DMS153 (cell line): ENCODE data around the gene MTHFD2L.
A peak's percentile ranks its signal among the peaks of the same experiment; 100 is the strongest.

Experiments used
- DNase-seq: peaks from one replicate; lab custom pipeline; 2025; lab: John Stamatoyannopoulos, UW

MTHFD2L gene

GRCh38 chr4:74307170-74307569 is 149.3 kb downstream of the MTHFD2L start:
- DNase-seq: no peak

- DNase-seq: no peak
Measured at GRCh38 chr4:74308215-74308614, 150.3 kb downstream of the MTHFD2L start, which contains the start of gene EPGN. EPGN (plus strand) TSS chr4:74308470; CDS start chr4:74308534, 64 bp downstream.

DNA sequence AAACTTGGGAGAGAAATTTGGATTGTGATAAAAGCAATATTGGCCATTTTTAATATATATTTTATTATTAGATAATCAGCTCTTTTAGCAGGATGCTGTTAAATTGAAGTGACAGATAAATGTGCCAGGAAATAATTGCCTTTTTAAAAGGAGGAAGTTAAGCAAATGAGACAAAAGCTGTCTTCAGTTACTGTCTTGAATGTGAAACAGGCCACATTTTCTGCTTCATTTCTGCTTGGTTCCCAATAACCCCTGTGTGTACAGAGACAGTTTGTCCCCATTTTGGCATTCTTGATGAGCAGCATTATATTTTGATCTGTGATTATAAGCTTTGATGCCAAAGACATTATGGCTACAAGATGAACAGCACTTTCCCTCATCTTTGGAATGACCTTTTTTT is 151.3 kb downstream of the MTHFD2L start:
- DNase-seq: no peak

DNA sequence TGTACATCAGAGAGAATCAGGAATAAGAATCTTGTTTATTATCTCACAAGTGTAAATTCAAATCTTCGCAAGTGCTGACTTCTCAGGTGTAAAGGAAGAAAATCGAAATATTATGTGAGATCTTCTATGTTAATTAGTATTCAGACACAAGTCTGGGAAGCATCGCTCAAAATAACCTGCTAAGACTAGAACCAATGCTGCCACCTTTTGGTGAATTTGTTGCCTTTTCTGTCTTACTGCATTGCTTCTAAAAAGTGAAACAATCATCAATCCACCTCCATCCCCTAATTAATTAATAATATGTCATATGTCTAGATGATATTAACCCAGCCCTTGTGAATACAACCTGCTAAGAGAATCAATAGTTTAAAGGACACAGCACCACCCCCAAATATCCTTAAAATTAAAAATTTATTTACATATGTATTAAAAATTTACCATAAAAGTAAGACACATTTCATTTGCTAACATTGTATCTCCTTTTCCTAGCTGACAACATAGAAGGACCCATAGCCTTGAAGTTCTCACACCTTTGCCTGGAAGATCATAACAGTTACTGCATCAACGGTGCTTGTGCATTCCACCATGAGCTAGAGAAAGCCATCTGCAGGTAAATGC is 153.9 kb downstream of the MTHFD2L start:
- peak; percentile 38 for DNase-seq

DNA sequence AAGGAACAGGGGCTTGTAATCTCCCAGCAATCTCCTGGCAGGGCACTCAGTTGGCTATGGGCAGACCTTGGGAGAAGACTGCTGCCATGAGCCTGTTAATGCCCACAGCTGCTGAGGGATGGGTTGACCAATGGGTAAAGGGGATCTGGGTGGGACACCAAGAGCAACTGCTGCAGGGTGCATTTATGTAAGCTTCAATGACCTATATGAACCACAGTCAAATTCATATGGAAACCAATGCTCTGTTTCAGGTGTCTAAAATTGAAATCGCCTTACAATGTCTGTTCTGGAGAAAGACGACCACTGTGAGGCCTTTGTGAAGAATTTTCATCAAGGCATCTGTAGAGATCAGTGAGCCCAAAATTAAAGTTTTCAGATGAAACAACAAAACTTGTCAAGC is 156.4 kb downstream of the MTHFD2L start:
- no peak for DNase-seq

- DNase-seq: no peak
Measured at GRCh38 chr4:74314944-74315343, 157.0 kb downstream of the MTHFD2L start.

- DNase-seq: no peak
Measured at GRCh38 chr4:74315376-74315775, 157.5 kb downstream of the MTHFD2L start.

GRCh38 chr4:74316397-74316796 is 158.5 kb downstream of the MTHFD2L start:
- DNase-seq: no peak

- DNase-seq: no peak
Measured at GRCh38 chr4:74317616-74318246, 159.8 kb downstream of the MTHFD2L start.

DNA sequence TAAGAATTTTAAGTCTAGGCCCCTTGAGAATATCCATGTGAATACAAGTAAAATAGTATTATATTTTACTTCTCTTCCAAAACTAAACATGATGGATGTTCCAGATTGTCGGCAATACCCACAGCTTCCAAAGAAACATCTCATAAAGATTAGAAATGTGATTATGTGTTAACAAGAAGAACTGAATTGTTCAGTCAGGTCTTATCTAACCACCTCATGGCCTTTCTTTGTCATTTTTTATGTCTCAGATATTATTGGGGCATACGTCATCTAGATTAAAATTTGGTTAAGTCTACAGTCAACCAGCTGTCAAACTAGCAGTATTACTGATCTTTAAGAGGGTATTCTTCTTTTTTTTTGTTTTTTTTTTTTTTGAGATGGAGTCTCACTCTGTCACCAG is 160.4 kb downstream of the MTHFD2L start:
- no peak for DNase-seq

- no peak for DNase-seq
Measured at GRCh38 chr4:74319470-74319869, 161.6 kb downstream of the MTHFD2L start.

- peak; percentile 45 for DNase-seq
Measured at GRCh38 chr4:74320559-74321118, 162.7 kb downstream of the MTHFD2L start.

GRCh38 chr4:74322301-74322700 is 164.4 kb downstream of the MTHFD2L start:
- DNase-seq: no peak

- no peak for DNase-seq
Measured at GRCh38 chr4:74323663-74324062, 165.7 kb downstream of the MTHFD2L start.

DNA sequence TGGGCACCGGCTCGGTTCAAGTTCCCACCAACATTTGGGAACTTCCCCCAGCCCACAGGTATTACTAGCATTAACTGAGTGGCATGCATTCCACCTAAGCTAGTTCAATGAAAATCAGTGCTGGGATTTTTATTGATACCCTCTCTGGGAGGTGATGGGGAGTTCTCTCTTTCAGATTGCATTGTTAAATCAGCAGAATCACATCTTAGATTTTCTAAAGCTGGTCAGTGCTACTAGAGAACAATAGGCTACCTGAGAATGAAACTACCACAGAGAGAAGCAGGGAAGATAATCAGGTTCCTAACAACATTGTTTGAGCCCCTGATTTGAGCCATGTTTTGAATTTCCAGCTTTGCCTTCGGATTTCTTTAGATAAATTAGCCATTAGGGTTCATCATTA is 166.3 kb downstream of the MTHFD2L start:
- DNase-seq: no peak

DNA sequence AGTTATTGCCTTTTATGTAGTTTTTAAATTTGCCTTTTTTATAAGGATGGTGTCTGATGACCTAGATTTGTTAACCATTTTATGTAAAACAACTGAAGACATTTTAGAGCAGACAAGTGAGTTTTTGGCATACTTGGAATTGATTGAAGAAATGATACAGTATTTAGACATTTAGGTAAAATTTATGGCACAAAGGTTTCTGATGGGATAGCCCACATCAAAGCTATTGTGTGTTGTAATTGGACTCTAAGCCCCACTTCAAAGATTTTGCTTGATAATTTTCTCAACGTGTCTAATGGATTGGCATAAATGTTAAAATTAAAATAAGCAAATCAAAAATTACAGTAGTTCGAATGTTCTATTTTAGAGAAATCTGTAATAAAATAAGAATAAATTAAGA is 168.0 kb downstream of the MTHFD2L start:
- DNase-seq: no peak

GRCh38 chr4:74327762-74328161 is 169.8 kb downstream of the MTHFD2L start:
- DNase-seq: no peak

- no peak for DNase-seq
Measured at GRCh38 chr4:74328501-74328900, 170.6 kb downstream of the MTHFD2L start.

GRCh38 chr4:74329307-74329706 is 171.4 kb downstream of the MTHFD2L start:
- no peak for DNase-seq

DNA sequence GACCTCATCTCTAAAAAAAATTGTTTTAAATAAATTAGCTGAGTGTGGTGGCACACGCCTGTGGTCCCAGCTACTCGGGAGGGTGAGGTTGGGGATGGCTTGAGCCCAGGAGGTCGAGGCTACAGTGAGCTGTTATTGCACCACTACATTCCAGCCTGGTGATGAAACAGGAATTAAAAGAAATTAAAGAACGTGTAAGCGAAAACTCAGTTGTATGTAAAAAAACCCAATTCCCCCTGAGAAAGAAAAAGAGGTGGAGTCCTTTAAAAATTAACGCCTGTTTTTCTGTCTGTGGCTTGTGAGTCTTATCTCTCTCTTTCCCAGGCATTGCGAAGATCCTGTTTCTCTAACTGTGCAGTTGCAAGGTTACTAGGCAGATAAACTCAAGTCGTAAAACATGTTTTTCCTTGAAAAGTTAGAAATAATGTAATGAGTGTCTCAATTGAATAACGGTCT is 172.4 kb downstream of the MTHFD2L start:
- no peak for DNase-seq

GRCh38 chr4:74331252-74331651 is 173.3 kb downstream of the MTHFD2L start:
- DNase-seq: no peak

GRCh38 chr4:74331944-74332343 is 174.0 kb downstream of the MTHFD2L start:
- no peak for DNase-seq

DNA sequence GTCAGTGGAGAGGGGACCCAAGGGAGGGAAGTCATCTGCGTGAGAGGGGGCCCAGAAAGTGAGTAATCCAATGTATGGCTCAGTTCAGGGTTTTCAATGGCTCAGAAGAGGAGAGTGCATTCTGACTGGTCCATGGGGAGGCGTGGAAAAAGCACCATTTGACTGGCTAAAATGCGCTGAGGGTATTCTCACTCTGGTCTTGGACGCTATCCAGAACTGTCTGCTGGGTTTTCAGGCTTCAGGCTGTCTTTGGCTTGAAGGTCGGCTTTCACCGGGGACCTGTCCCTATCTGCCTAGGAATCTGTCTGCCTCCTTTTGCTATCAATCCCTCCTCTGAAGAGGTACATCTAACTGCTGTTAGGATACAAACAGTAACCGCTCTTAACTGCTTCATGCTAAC is 176.7 kb downstream of the MTHFD2L start:
- DNase-seq: no peak
